ENCODE data around the gene MAP2K4.

GRCh38 chr17:12114686-12115418 lies 94.2 kb downstream of the MAP2K4 start:
- TF ChIP-seq CTCF (IDR thresholded peaks at IDR 0.05) (no peak), POLR2A (IDR thresholded peaks at IDR 0.05) (no peak)

Data from lower leg skin (tissue), 3 donors.